Gastrocnemius medialis (tissue), 4 donors: Measurements from ENCODE around the gene ARID3B.

Source experiments
- CTCF ChIP-seq, 5 experiments: fragments of 450-650 bp in 3 of 5; fragments of 200-600 bp in 2 of 5; sonication (generic) in 2 of 5; IDR thresholded peaks in 4 of 5; conservative IDR thresholded peaks in 1 of 5; 1 replicate in 4 of 5; 2 replicates in 1 of 5; pipeline ENCODE4 v1.5.1; 2016 to 2019; ENCODE audit warnings: antibody characterized with exemption in 5 of 5, mild to moderate bottlenecking in 3 of 5, moderate library complexity in 3 of 5
- POLR2A ChIP-seq, 2 donors: fragments of 450-650 bp; IDR thresholded peaks; one replicate each; pipeline ENCODE4 v1.6.1; 2017; ENCODE audit warnings: antibody characterized with exemption in 2 of 2, mild to moderate bottlenecking in 2 of 2, moderate library complexity in 2 of 2

GRCh38 chr15:74530771-74531143, 10.3 kb upstream of the ARID3B start:
- TF ChIP-seq CTCF (IDR thresholded peaks at IDR 0.05 in 4 of 5, conservative IDR thresholded peaks at IDR 0.05 in 1 of 5) (no peak), POLR2A (IDR thresholded peaks at IDR 0.05) (no peak)
